ENCODE measurements around the gene SBK2.

The SBK2 gene

DNA sequence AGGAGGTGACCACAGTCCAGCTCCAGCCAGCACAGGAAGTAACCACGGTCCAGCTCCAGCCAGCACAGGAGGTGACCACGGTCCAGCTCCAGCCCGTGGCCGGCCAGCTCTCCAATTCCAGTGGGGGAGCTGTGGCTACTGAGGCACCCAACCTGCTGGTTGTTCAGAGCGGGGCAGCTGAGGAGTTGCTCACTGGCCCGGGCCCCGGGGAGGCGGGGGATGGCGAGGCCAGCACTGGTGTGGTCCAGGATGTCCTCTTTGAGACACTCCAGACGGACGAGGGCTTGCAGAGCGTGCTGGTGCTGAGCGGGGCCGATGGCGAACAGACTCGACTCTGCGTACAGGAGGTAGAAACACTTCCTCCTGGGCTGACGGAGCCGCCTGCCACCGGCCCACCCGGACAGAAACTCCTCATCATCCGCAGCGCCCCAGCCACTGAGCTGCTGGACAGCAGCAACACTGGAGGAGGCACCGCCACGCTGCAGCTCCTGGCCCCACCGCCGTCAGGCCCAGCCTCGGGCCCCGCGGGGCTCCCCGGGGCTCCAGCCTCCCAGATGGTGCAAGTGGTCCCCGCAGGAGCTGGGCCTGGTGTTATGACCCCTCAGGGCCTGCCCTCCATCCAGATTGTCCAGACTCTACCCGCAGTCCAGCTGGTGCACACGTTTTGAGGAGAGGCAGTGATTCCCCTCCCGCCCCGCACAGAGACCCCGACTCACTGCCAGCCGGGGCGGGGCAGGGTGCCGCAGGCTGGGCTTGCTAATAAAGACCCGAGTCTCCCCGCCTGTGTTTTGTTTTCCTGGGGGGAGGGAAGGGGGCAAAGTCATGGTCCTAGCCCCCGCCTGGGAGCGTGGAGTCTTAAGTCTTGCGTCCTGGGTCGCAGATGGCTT, 53.0 kb downstream of the SBK2 start:
- no peak for TF ChIP-seq POLR2A (IDR thresholded peaks at IDR 0.05; ENCODE audit: low read length)
- no peak for TF ChIP-seq GATA1 (IDR thresholded peaks at IDR 0.05; ENCODE audit: low read depth, low read length)
- DNase-seq = no peak

DNA sequence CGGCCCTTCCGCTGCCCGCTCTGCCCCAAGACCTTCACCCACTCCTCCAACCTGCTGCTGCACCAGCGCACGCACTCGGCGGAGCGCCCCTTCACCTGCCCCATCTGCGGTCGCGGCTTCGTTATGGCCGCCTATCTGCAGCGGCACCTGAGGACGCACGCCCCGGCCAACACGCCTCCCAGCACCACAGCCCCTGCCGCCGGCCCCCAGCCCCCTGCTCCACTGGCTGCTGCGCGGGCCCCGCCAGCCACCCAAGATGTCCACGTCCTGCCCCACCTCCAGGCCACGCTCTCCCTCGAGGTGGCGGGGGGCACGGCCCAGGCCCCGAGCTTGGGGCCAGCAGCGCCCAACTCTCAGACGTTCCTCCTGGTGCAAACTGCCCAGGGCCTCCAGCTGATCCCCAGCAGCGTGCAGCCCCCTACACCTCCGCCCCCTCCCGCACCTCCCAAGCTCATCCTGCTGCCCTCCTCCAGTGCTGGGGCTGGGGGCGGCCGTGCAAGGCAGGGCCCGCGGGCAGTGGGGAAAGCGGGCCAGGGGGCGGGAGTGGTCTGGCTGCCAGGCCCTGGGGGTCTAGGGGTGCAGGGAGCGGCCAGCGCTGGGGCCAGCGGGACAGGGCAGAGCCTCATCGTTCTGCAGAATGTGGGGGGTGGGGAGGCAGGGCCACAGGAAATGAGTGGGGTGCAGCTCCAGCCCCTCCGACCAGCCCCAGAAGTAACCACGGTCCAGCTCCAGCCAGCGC, 53.8 kb downstream of the SBK2 start:
- DNase-seq = no peak

DNA sequence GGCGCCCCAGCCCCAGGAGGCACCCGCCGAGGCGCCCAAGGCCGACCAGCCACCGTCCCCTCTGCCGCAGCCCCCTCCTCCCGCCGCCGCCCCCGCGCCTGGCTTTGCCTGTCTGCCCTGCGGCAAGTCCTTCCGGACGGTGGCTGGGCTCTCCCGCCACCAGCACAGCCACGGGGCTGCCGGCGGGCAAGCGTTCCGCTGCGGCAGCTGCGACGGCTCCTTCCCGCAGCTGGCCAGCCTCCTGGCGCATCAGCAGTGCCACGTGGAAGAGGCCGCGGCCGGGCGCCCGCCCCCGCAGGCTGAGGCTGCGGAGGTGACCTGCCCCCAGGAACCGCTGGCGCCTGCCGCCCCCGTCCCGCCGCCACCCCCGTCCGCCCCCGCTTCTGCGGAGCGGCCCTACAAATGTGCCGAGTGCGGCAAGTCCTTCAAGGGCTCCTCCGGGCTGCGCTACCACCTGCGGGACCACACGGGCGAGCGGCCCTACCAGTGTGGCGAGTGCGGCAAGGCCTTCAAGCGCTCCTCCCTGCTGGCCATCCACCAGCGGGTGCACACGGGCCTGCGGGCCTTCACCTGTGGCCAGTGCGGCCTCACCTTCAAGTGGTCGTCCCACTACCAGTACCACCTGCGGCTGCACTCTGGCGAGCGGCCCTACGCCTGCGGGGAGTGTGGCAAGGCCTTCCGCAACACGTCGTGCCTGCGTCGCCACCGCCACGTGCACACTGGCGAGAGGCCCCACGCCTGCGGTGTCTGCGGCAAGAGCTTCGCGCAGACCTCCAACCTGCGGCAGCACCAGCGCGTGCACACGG, 54.6 kb downstream of the SBK2 start:
- DNase-seq = no peak
- TF ChIP-seq GATA1 (IDR thresholded peaks at IDR 0.05; ENCODE audit: low read depth, low read length) = no peak
- TF ChIP-seq POLR2A (IDR thresholded peaks at IDR 0.05; ENCODE audit: low read length) = no peak

More for the DNA sequence above, 53.8 kb downstream of the SBK2 start:
- no peak for TF ChIP-seq GATA1 (IDR thresholded peaks at IDR 0.05; ENCODE audit: low read depth, low read length)

DNA sequence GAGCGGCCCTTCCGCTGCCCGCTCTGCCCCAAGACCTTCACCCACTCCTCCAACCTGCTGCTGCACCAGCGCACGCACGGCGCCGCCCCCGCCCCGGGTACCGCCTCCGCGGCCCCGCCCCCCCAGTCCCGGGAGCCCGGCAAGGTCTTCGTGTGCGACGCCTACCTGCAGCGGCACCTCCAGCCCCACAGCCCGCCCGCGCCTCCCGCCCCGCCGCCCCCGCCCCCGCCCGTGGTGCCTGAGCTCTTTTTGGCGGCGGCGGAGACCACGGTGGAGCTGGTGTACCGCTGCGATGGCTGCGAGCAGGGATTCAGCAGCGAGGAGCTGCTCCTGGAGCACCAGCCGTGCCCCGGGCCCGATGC, 55.2 kb downstream of the SBK2 start:
- DNase-seq = no peak
- TF ChIP-seq GATA1 (IDR thresholded peaks at IDR 0.05; ENCODE audit: low read depth, low read length) = no peak
- TF ChIP-seq POLR2A (IDR thresholded peaks at IDR 0.05; ENCODE audit: low read length) = no peak

DNA sequence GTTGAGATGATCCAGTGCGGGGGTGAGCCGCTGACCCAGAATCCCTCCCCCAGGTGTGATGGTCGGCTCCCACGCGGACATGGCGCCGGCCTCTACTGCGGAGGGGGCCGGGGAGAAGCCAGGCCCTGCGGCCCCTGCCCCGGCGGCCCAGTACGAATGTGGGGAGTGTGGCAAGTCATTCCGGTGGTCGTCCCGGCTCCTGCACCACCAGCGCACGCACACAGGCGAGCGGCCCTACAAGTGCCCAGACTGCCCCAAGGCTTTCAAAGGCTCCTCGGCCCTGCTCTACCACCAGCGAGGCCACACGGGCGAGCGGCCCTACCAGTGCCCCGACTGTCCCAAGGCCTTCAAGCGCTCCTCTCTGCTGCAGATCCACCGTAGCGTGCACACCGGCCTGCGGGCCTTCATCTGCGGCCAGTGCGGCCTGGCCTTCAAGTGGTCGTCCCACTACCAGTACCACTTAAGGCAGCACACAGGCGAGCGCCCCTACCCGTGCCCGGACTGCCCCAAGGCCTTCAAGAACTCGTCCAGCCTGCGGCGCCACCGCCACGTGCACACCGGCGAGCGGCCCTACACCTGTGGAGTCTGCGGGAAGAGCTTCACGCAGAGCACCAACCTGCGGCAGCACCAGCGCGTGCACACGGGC, 55.7 kb downstream of the SBK2 start:
- TF ChIP-seq POLR2A (IDR thresholded peaks at IDR 0.05; ENCODE audit: low read length) (no peak), GATA1 (IDR thresholded peaks at IDR 0.05; ENCODE audit: low read depth, low read length) (no peak)
- no peak for DNase-seq

DNA sequence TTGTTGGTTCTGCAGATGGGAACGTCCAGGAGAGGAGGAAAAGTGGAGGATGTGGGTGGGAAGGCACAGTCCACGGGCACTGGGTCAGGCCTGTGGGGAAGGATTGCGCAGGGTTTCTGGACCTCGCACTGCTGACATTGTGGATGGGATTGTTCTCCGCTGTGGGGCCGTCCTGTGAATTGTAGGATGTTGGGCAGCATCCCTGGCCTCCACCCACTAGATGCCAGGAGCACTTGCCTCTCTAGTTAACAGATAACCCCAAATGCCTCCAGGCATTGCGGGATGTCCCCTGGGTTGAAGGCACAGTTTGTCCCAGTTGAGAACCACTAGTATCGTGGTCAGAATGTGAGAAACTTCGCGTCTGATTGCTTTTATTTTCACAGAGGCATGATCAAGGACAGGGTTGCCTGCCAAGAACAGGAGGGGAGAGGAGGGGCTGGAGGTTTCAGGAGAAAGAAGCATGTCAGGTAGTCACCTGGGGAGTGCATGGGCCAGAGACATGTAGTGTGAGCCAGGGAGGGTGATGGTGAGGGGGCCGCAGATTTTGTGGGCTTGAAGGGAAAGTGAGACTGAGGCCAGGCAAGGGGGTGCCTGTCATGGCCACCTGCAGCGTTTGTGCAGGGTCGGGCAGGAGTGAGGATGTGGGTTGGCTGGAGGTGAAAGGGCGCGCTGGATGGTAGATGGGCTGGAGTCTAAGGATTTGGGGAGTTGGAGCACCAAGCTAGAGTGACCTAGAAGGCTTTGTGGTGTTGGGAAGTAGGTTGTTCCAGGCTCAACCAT, 57.3 kb downstream of the SBK2 start:
- TF ChIP-seq GATA1 (IDR thresholded peaks at IDR 0.05; ENCODE audit: low read depth, low read length) (no peak), POLR2A (IDR thresholded peaks at IDR 0.05; ENCODE audit: low read length) (no peak)
- DNase-seq = no peak

DNA sequence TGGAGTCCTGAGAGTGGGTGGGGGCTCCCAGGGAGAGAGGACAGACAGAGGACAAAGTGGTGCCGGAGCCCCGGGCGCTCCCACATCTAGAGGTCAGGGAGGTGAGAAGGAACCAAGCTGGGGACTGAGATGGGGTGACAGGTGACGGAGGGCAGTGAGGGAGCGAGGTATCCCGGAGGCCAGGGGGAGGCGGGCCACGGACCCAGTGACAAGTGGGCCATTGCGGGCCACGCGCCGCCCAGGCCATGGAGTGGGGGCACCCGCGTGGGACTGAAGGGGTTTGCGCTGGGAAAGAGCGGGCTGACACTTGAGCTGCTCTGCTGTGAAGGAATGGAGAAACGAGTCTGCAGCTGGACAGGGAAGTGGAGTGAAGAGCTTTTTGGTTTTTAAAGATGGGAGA, 57.9 kb downstream of the SBK2 start:
- TF ChIP-seq GATA1 (IDR thresholded peaks at IDR 0.05; ENCODE audit: low read depth, low read length) = no peak
- TF ChIP-seq POLR2A (IDR thresholded peaks at IDR 0.05; ENCODE audit: low read length) = no peak

More for the DNA sequence above, 57.9 kb downstream of the SBK2 start:
- no peak for DNase-seq

All from erythroblast (primary cell).